ENCODE results near the gene WWTR1.

Gene WWTR1

GRCh38 chr3:149657926-149658743, at the start of gene WWTR1:
WWTR1 (minus strand) TSS chr3:149658025; CDS start chr3:149657306, 719 bp downstream.
- peak; percentile 67 for DNase-seq

GRCh38 chr3:149706905-149707304, 49.1 kb upstream of the WWTR1 start:
- DNase-seq: no peak

- DNase-seq: no peak
These were observed 47.6 kb upstream of the WWTR1 start for GRCh38 chr3:149705416-149705815.

GRCh38 chr3:149703466-149703865, 45.6 kb upstream of the WWTR1 start:
- DNase-seq: no peak

- DNase-seq: no peak
These were observed 45.0 kb upstream of the WWTR1 start for GRCh38 chr3:149702691-149703441.

- no peak for DNase-seq
These were observed 44.1 kb upstream of the WWTR1 start for GRCh38 chr3:149701977-149702350.

- no peak for DNase-seq
These were observed 43.6 kb upstream of the WWTR1 start for GRCh38 chr3:149701206-149701976.

GRCh38 chr3:149688122-149688757, 30.4 kb upstream of the WWTR1 start:
- no peak for DNase-seq

GRCh38 chr3:149686996-149687395, 29.2 kb upstream of the WWTR1 start:
- DNase-seq: no peak

GRCh38 chr3:149678351-149678950, 20.6 kb upstream of the WWTR1 start:
- no peak for DNase-seq

GRCh38 chr3:149673393-149673792, 15.6 kb upstream of the WWTR1 start:
- DNase-seq: no peak

GRCh38 chr3:149670742-149671492, 13.1 kb upstream of the WWTR1 start:
- DNase-seq: no peak

- no peak for DNase-seq
These were observed 9.8 kb upstream of the WWTR1 start for GRCh38 chr3:149667576-149667975.

- no peak for DNase-seq
These were observed 6.1 kb upstream of the WWTR1 start for GRCh38 chr3:149663966-149664365.

- DNase-seq: no peak
These were observed 4.5 kb upstream of the WWTR1 start for GRCh38 chr3:149662240-149662887.

GRCh38 chr3:149660462-149660861, 2.6 kb upstream of the WWTR1 start:
- no peak for DNase-seq

GRCh38 chr3:149658744-149659497, 1.1 kb upstream of the WWTR1 start:
- no peak for DNase-seq

- no peak for DNase-seq
These were observed 402 bp downstream of the WWTR1 start for GRCh38 chr3:149657321-149657925.

- DNase-seq: no peak
These were observed 1.8 kb downstream of the WWTR1 start for GRCh38 chr3:149655826-149656574.

Data from DMS153 (cell line).